GM19238 (cell line): ENCODE data around the gene SETD1B.

ENCODE experiments used
- DNase-seq: peaks from one replicate; pipeline ENCODE4 v3.0.0; 2011; ENCODE audit warnings: low spot score; ENCODE audit not compliant: insufficient read length

Gene SETD1B

DNA sequence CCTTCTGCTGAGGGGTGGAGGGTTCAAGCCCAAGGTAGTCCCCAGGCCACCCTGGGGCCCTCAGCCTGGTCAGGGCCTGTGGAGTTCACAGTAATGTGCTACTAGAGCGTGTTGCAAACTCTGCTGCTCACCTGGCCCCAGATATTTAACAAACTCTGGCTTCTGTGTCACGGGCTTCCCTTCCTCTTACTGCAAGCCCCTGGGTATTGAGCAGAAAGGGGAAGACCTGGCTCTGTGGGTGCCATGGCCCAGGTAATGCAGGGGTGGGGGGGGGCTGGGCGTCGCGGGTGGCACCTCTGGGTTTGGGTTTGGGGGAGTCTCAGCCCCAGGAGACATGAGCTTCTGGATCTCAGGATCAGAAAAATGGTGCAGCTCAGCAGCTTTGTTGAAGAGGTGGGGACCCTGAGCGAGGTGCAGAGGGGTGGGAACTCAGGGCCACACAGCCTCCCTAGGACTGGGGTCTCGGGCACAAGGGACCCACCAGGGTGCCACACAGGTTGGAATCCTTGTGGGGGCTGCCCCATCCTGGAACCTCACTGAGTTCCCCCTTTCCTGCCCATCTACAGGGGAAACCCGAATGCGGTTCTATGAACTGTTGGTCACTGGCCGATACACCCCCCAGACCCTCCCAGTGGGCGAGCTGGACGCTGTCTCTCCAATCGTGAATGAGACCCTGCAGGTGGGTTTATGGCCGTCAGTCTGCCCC lies 4.0 kb downstream of the SETD1B start:
- DNase-seq: no peak

DNA sequence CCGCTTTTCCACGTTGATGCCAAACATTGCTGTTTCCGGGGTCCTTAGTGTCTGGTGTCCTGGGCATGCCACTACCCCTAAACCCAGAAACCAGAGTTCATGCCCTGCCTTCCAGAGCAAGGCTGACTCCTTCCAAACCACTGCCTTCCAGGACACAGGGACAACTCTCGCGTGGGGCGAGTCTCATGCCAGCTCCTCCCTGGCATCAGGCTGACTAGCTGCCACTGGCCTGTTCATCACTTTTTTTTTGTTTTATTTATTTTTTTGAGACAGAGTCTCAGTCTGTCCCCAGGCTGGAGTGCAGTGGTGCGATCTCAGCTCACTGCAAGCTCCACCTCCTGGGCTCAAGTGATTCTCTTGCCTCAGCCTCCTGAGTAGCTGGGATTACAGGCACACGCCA lies 4.8 kb downstream of the SETD1B start:
- DNase-seq: no peak

DNA sequence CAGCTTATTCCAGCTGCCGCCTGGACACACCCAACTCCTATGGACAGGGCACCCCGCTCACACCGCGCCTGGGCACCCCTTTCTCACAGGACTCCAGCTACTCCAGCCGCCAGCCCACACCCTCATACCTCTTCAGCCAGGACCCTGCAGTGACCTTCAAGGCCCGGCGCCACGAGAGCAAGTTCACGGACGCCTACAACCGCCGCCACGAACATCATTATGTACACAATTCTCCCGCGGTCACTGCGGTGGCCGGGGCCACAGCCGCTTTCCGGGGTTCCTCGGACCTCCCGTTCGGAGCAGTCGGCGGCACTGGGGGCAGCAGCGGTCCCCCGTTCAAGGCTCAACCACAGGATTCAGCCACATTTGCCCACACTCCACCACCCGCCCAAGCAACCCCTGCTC lies 5.9 kb downstream of the SETD1B start:
- DNase-seq: no peak

DNA sequence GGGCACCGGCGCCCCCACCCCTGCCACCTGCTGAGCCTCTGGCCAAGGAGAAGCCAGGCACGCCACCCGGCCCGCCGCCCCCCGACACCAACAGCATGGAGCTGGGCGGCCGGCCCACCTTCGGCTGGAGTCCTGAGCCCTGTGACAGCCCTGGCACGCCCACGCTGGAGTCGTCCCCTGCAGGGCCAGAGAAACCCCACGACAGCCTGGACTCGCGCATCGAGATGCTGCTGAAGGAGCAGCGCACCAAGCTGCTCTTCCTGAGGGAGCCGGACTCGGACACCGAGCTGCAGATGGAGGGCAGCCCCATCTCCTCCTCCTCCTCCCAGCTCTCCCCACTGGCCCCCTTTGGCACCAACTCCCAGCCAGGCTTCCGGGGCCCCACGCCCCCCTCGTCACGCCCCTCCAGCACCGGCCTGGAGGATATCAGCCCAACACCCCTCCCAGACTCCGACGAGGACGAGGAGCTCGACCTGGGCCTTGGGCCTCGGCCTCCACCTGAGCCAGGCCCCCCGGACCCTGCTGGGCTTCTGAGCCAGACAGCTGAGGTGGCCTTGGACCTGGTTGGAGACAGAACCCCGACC lies 6.5 kb downstream of the SETD1B start:
- no peak for DNase-seq

DNA sequence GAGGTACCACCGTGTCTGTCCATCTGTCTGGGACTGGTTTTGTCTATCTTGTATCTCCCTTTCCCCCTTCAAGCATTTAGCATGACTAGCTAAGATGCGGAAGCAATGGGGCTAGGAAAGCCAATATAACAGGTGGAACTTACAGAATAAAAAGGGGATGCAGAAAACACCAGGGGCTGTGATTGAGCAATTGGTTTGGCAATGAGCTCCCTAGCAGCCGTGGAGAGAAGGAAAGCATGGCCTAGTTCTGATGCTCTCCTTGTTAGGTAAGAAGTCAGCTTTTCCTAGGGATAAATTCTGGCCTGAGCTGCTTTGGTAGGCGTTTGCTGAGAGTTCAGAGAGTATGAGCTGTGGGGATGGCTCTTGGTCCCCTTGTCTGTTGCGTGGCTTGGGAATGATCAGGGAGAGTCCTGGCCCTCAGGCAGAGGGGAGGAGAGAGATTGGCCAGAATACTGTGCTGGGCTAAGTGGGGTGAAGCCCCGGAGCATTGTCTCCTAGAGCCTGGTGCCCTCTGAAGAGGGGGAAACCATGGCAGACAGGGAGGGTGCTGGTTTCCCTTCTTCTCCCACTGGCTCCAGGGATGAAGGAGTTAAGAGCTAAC lies 7.1 kb downstream of the SETD1B start:
- DNase-seq: no peak

DNA sequence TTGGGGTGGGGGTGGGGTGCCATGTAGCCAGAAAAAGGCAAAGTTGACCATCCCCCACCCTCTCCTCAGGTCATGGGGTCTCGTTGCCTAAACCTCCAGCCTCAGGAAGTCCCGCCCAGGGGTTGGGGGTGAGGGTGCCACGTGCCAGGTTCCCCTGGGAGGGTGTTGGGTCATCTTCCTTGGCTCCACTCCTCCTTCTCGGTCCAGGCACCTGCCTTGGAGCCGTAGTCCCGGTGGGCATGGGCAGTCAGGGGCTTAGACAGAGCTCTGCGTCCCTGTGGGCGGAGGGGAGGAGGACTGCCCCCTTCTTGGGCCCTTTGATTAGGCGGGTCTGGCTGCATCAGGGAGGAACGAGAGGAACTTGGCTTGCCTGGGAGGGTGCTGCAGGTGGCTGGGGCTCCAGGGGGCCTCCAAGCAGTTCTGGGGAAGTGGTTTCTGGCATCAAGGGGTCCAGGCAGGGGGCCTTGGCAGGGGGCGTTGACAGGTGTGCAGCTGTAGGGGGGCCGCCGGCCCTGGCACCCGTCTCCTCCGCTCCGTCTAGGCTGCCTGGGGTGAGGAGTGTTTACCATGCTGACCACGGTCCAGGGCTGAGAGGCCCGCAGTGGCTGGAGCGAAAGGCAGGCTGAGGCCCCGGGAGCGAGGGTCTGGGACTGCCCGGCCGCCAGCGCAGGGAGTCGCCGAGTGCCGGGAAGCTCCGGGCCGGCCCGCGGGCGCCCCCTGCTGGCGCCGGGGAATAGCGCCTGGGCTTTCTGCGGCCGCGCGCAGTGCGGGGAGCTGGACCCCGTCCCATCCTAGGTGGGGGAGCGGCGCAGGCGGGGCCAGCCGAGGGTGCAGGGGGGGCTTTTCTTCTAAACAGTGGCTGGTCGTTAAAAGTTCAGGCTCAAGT lies 7.9 kb downstream of the SETD1B start:
- DNase-seq: peak; percentile 96

DNA sequence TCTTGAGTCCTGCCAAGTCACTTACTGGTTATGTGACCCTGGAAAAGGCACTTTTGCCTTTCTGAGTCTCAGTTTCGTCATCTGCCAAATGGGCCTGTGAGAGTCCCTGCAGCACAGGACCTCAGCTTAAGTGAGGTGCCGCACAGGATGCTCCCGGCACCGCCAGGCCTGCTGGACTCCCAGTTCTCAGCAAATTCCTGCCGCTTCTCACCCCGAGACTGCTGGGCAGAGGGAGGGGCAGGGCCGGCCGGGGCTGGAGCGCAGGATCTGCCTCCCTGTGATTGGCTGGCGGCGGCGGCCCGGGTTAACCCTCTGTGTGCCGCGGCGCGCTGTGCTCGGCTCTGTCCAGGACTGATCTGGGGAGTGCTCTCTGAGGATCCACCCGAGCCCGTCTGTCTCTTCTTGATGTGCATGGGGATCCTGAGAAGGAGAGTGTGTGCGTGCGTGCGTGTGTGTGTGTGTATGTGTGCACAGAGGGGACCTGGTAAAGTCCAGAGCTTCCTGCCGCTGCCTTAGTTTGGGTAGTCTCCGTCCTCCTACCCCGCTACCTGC lies 8.6 kb downstream of the SETD1B start:
- DNase-seq: peak; percentile 77

DNA sequence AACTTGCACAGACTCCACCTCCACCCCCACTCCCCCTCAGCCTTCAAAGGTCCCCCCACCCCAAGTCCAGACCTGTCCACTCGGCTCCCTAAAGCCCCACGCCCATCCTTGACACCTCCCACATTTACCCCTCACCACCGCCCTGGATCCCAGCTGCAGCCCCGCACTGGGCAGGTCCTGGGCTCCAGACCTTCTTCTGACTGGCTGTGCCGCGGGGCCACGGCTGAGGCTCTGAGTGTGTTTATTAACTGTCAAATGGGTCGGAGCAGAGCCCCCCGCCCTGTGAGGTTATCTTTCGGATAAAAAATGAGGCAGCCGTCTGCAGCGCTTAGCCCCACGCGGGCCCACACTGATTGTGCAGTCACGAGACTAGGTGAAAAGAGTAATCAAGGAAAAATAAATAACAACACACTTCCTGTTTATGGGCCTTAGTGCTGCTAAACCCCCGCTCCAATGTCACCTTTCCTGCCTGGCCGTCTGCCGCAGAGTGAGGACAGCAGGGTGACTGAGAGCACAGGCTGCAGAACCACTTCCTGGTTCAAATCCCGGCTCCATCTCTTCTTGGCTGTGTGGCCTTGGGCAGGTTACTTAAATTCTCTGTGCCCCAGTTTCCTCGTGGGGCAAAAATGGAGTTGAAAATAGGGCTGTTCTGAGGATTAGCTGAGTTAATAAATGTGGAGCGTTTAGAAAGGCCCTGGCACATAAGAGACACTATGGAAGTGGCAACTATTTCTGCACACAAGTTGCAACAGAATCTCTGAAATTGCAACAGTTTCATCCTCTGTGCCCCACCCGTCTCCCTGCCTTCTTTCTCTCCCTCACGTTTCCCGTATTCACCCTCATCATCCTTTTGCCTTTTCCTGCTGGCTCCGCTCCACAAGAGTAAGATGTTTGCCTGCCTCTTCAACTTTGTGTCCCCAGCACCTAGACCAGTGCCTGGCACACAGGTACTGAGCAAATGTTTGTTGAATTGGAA lies 9.4 kb downstream of the SETD1B start:
- no peak for DNase-seq

DNA sequence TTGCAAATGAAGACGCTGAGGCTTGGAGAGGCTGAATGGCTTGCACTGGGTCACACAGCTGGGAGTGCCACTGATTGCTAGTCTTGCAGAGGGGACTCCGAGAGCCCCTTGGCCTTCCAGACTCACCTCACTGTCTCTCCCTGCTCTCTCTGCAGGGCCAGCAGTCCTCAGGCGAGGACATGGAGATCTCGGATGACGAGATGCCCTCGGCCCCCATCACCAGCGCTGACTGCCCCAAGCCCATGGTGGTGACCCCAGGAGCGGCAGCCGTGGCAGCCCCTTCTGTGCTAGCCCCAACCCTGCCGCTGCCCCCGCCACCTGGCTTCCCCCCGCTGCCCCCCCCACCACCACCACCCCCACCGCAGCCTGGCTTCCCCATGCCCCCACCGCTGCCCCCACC lies 10.1 kb downstream of the SETD1B start:
- DNase-seq: no peak

DNA sequence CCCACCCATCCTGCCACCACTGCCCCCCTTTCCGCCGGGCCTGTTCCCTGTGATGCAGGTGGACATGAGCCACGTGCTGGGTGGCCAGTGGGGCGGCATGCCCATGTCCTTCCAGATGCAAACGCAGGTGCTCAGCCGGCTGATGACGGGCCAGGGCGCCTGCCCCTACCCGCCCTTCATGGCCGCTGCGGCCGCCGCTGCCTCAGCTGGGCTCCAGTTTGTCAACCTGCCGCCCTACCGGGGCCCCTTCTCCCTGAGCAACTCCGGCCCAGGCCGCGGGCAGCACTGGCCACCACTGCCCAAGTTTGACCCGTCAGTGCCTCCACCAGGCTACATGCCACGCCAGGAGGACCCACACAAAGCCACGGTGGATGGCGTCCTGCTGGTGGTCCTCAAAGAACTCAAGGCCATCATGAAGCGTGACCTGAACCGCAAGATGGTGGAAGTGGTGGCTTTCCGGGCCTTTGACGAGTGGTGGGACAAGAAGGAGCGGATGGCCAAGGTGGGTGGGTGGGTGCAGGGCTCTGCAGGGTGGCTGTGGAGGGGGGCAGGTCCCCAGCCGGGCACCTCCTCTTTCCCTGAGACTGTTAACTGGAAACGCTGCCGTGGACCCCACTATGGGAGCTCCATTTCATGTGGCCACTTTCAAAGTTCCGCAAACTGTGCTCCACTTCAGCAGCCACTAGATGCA lies 10.8 kb downstream of the SETD1B start:
- no peak for DNase-seq

DNA sequence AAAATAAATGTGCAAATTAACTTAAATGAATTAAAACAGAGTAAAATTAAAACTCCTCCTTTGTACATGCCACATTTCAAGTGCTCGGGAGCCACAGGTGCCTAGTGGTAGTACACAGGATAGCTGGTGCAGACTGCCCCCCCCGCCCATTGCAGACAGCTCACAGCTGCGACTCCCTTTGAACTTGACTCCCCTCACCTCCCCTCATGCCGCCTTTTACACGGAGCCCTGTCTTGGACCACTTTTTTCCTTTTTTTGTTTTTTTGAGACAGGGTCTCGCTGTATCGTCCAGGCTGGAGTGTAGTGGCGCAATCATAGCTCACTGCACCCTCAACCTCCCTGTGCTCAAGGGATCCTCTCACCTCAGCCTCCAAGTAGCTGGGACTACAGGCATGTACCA lies 11.5 kb downstream of the SETD1B start:
- DNase-seq: no peak

DNA sequence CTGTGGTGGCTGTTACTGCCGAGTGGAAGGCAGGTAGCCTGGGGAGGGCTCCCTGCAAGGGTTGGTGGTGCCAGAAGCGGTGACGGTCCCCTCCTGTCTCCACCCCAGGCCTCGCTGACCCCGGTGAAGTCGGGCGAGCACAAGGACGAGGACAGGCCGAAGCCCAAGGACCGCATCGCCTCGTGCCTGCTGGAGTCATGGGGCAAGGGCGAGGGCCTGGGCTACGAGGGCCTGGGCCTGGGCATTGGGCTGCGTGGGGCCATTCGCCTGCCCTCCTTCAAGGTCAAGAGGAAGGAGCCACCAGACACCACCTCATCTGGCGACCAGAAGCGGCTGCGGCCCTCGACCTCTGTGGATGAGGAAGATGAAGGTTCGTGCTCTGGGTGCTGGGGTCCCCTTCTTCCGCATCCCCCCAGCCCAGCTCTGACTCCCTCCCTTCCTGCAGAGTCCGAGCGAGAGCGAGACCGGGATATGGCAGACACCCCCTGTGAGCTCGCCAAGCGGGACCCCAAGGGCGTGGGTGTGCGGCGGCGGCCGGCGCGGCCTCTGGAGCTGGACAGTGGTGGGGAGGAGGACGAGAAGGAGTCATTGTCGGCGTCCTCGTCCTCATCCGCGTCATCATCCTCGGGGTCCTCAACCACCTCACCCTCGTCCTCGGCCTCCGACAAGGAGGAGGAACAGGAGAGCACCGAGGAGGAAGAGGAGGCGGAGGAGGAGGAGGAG lies 13.3 kb downstream of the SETD1B start:
- DNase-seq: no peak

DNA sequence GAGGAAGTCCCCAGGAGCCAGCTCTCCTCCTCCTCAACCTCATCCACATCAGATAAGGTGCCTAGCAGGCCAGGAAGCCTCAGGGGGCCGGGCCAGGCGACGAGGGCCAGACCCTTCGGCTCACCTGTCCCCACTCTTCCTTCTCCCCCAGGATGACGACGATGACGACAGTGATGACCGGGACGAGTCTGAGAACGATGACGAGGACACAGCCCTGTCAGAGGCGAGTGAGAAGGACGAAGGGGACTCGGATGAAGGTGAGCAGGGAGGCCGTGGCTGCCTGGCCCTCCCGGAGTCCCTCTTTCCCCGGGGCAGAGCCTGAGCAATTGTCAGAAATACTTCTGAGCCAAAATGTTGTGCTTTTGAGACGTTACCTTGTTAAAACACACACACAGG lies 13.8 kb downstream of the SETD1B start:
- DNase-seq: no peak

DNA sequence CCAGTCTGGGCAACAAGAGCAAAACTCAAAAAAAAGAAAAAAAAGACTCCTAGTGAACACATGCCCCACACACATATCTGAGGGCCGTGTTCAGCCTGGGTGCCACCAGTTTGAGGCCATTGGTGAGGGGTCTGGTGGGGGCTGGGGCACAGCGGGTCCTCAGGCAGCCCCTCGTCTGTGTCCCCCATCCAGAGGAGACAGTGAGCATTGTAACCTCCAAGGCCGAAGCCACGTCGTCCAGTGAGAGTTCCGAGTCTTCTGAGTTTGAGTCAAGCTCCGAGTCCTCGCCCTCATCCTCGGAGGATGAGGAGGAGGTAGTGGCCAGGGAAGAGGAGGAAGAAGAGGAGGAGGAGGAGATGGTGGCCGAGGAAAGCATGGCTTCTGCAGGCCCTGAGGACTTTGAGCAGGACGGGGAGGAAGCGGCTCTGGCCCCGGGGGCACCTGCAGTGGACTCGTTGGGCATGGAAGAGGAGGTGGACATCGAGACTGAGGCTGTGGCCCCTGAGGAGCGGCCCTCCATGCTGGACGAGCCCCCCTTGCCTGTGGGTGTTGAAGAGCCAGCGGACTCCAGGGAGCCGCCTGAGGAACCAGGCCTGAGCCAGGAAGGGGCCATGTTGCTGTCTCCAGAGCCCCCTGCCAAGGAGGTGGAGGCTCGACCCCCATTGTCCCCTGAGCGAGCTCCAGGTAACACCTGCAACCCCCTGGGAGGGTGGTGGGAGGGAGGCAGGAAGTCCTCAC lies 15.6 kb downstream of the SETD1B start:
- DNase-seq: no peak

DNA sequence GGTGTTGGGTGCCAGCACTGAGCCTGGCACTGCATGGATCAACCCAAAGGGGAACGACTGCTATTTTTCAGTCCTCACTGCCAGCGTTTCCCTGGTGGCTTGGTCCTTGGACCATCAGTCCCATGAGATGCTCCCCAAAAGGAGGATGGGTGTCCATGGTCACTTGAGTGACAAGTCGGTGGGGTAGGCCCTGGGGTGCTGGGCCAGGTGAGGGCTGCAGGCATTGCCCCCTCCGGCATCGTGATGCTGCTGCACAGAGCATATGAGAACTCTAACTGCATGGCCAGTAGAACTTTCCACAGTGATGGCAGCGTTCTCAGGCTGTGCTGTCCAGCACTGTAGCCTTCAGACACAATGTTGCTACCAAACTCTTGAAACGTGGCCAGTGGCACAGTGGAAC lies 16.2 kb downstream of the SETD1B start:
- DNase-seq: no peak

DNA sequence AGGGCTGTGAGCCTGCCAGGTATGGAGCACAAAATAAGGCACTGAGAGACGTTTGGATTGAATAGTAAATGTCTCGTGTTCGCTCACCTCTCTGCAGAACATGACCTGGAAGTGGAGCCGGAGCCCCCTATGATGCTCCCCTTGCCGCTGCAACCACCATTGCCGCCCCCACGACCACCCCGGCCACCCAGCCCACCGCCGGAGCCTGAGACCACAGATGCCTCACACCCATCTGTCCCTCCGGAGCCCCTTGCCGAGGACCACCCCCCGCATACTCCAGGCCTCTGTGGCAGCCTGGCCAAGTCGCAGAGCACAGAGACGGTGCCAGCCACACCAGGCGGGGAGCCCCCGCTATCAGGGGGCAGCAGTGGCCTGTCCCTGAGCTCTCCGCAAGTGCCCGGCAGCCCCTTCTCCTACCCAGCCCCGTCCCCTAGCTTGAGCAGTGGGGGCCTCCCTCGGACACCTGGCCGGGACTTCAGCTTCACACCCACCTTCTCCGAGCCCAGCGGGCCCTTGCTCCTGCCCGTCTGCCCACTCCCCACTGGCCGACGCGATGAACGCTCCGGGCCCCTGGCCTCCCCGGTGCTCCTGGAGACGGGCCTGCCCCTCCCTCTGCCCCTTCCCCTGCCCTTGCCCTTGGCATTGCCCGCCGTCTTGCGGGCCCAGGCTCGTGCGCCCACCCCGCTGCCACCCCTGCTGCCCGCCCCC lies 18.7 kb downstream of the SETD1B start:
- DNase-seq: no peak

DNA sequence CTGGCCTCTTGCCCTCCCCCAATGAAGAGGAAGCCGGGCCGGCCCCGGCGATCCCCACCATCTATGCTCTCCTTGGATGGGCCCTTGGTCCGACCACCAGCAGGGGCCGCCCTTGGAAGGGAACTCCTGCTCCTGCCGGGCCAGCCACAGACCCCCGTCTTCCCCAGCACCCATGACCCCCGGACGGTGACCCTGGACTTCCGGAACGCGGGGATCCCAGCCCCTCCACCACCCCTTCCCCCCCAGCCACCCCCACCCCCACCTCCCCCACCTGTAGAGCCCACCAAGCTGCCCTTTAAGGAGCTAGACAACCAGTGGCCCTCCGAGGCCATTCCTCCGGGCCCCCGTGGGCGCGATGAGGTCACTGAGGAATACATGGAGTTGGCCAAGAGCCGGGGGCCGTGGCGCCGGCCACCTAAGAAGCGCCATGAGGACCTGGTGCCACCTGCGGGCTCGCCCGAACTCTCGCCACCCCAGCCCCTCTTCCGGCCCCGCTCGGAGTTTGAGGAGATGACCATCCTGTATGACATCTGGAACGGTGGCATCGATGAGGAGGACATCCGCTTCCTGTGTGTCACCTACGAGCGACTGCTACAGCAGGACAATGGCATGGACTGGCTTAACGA lies 19.4 kb downstream of the SETD1B start:
- no peak for DNase-seq

DNA sequence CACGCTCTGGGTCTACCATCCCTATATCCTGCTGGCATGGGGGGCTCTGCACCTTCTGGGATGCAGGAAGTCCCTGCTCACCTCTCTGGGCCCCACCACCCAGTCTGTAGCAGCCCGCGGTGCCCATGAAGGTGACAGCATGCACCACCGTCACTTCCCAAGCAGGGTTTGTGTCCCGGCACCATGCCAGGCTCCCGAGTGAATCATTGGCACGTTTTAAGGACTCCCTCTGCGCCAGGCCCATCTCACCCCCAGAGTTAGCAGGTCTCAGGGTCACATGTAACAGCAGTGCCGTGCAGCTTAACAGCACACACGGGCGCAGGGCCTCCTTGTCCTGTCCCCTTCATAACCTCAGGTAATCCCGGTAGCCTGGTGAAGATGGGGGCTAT lies 19.9 kb downstream of the SETD1B start:
- DNase-seq: no peak
